HepG2 (cell line): ENCODE measurements around the gene ACTN2. TPM values are rescaled to one million over a fixed set of nuclear protein-coding genes. Genes with fewer than 3 reads are reported as not detected.

Source experiments
- ATAC-seq: fragments of 200-7000 bp; cut with Tn5 transposase; 3 replicates; pipeline ENCODE4 v1.9.1; 2020; ENCODE audit warnings: mild to moderate bottlenecking, moderate library complexity
- BruUV-seq: library from RNA; stranded (reverse); fragments of 400-500 nt; replicated peaks from 2 replicates; lab custom pipeline; 2021; lab: Mats Ljungman, UMichigan
- CTCF ChIA-PET: fragments of 300-600 bp; formaldehyde crosslinking; extraction: SDS; loops from one replicate; lab custom pipeline; 2021; ENCODE audit warnings: low total read pairs, inconsistent platforms, low intra/inter-chr PET ratio; lab: Yijun Ruan, JAX
- POLR2A ChIA-PET: fragments of 350-600 bp; sonication (Branson Sonifier 250); formaldehyde crosslinking; loops from one replicate; lab custom pipeline; 2020; ENCODE audit warnings: antibody characterized with exemption, inconsistent platforms; lab: Yijun Ruan, JAX
- DNase-seq: peaks from one replicate; pipeline ENCODE4 v3.0.0-alpha.2; 2015; ENCODE audit warnings: low spot score
- FAIRE-seq: peaks from 3 replicates; lab custom pipeline; 2011; peaks lifted over from hg19 to GRCh38; lab: Jason Lieb, UNC
- H2AFZ ChIP-seq: one replicate; pipeline ENCODE4 v1.6.1; 2011; ENCODE audit warnings: low read length, inconsistent platforms
- H3K27ac ChIP-seq: fragments of 300-600 bp; 3 replicates; pipeline ENCODE4 v1.8.0; 2011; ENCODE audit warnings: mixed run types, mild to moderate bottlenecking, mixed read lengths, low read length, inconsistent platforms; ENCODE audit not compliant: insufficient read depth; ENCODE audit errors: extremely low read length
- H3K27me3 ChIP-seq, 2 experiments: fragments of 200-600 bp in 1 of 2; 2 replicates in 1 of 2; 3 replicates in 1 of 2; pipeline versions ENCODE4 v1.6.0 to v1.8.0; 2011; ENCODE audit warnings: low read length in 2 of 2, mild to moderate bottlenecking in 2 of 2, moderate library complexity in 2 of 2, inconsistent platforms in 1 of 2; ENCODE audit not compliant: insufficient read depth in 2 of 2, control insufficient read depth in 1 of 2
- H3K36me3 ChIP-seq, 2 experiments: fragments of 200-600 bp in 1 of 2; replicated peaks in 1 of 2; 2 replicates in 1 of 2; 3 replicates in 1 of 2; pipeline versions ENCODE4 v1.5.1 to v1.8.0; 2011; ENCODE audit warnings: low read length in 2 of 2, inconsistent platforms in 1 of 2; ENCODE audit not compliant: insufficient read depth in 2 of 2, control insufficient read depth in 1 of 2
- H3K4me1 ChIP-seq: 2 replicates; pipeline ENCODE4 v1.5.1; 2012; ENCODE audit warnings: low read length, inconsistent platforms; ENCODE audit not compliant: insufficient read depth
- H3K4me2 ChIP-seq: 2 replicates; pipeline ENCODE4 v1.6.0; 2011; ENCODE audit warnings: low read depth, low read length, inconsistent platforms
- H3K4me3 ChIP-seq, 3 experiments: fragments of 200-600 bp in 1 of 3; sonication (generic), shearing (Covaris generic) in 1 of 3; replicated peaks in 1 of 3; 2 replicates each; pipeline ENCODE4 v1.5.1; 2011 to 2016; ENCODE audit warnings: low read length in 3 of 3, inconsistent platforms in 2 of 3, low read depth in 2 of 3, mild to moderate bottlenecking in 2 of 3, control low read depth in 1 of 3, mixed read lengths in 1 of 3; ENCODE audit not compliant: insufficient read depth in 1 of 3
- H3K79me2 ChIP-seq: one replicate; pipeline ENCODE4 v1.6.1; 2011; ENCODE audit warnings: low read length, inconsistent platforms; ENCODE audit not compliant: insufficient read depth
- H3K9ac ChIP-seq: 2 replicates; pipeline ENCODE4 v1.6.0; 2011; ENCODE audit warnings: mild to moderate bottlenecking, low read depth, low read length, inconsistent platforms; ENCODE audit not compliant: insufficient read depth
- H3K9me3 ChIP-seq: 2 replicates; pipeline ENCODE4 v1.5.1; 2012; ENCODE audit warnings: mild to moderate bottlenecking, low read length
- H4K20me1 ChIP-seq: 2 replicates; pipeline ENCODE4 v1.6.0; 2011; ENCODE audit warnings: inconsistent platforms, mild to moderate bottlenecking, low read length, moderate library complexity; ENCODE audit not compliant: insufficient read depth
- ATF7-NPFF ChIP-seq: sonication (generic); formaldehyde crosslinking; IDR thresholded peaks from 2 replicates; pipeline ENCODE4 v1.8.1; 2023; ENCODE audit warnings: mild to moderate bottlenecking, low read depth, missing genetic modification reagents, moderate library complexity
- FOXA3 ChIP-seq: IDR thresholded peaks from 2 replicates; pipeline ENCODE4 v1.6.1; 2016; ENCODE audit warnings: missing genetic modification reagents, missing compliant biosample characterization
- GATA4 ChIP-seq: sonication (generic); IDR thresholded peaks from 2 replicates; pipeline ENCODE4 v1.6.1; 2016; ENCODE audit warnings: antibody characterized with exemption, low read depth, borderline replicate concordance
- KLF15 ChIP-seq: sonication (generic); formaldehyde crosslinking; IDR thresholded peaks from 2 replicates; pipeline ENCODE4 v1.8.1; 2023; ENCODE audit warnings: borderline replicate concordance, mild to moderate bottlenecking, inconsistent platforms, missing genetic modification reagents, mixed read lengths
- MED1 ChIP-seq: sonication (generic); formaldehyde crosslinking; IDR thresholded peaks from 2 replicates; pipeline ENCODE4 v1.4.0; 2020; ENCODE audit warnings: missing genetic modification reagents
- MED13 ChIP-seq: sonication (generic); formaldehyde crosslinking; IDR thresholded peaks from 2 replicates; pipeline ENCODE4 v1.5.0; 2020; ENCODE audit warnings: missing genetic modification reagents
- RARG ChIP-seq: sonication (generic); formaldehyde crosslinking; IDR thresholded peaks from 2 replicates; pipeline ENCODE4 v1.4.0; 2020; ENCODE audit warnings: low read depth, mild to moderate bottlenecking, missing genetic modification reagents
- SIX1 ChIP-seq: sonication (generic); formaldehyde crosslinking; IDR thresholded peaks from 2 replicates; pipeline ENCODE4 v1.4.0; 2020; ENCODE audit warnings: missing genetic modification reagents, borderline replicate concordance
- SKI ChIP-seq: fragments of 450-650 bp; IDR thresholded peaks from one replicate; pipeline ENCODE4 v1.6.1; 2018; ENCODE audit warnings: mild to moderate bottlenecking; ENCODE audit not compliant: partially characterized antibody
- SMC3 ChIP-seq: IDR thresholded peaks from 2 replicates; pipeline ENCODE4 v1.6.1; 2011; ENCODE audit warnings: low read length, improper control_type of control experiment
- SP140L ChIP-seq: sonication (generic); formaldehyde crosslinking; IDR thresholded peaks from 2 replicates; pipeline ENCODE4 v1.4.0; 2020; ENCODE audit warnings: missing genetic modification reagents, borderline replicate concordance
- TGIF2 ChIP-seq: IDR thresholded peaks from 2 replicates; pipeline ENCODE4 v1.6.1; 2016; ENCODE audit warnings: control low read depth, missing compliant biosample characterization
- ZFP41 ChIP-seq: sonication (generic); formaldehyde crosslinking; IDR thresholded peaks from 2 replicates; pipeline ENCODE4 v1.4.0; 2020; ENCODE audit warnings: mild to moderate bottlenecking, missing genetic modification reagents, borderline replicate concordance
- ZNF382 ChIP-seq: sonication (generic); formaldehyde crosslinking; IDR thresholded peaks from 2 replicates; pipeline ENCODE4 v1.5.0; 2020; ENCODE audit warnings: missing genetic modification reagents, mild to moderate bottlenecking, borderline replicate concordance
- ZNF83 ChIP-seq: sonication (generic); formaldehyde crosslinking; IDR thresholded peaks from 2 replicates; pipeline ENCODE4 v1.4.0; 2020; ENCODE audit warnings: missing genetic modification reagents, mild to moderate bottlenecking, borderline replicate concordance
- WGBS: methylation state at CpG from one replicate; pipeline ENCODE4 v1.1.6; 2017; ENCODE audit warnings: low lambda C conversion rate; 5-methylcytosine and 5-hydroxymethylcytosine counted together
- in situ Hi-C: cut with HindIII; loops from 2 replicates; pipeline ENCODE4 v1.10.0; 2017; ENCODE audit warnings: low pct_unique_long_range_greater_than_20kb; ENCODE audit not compliant: extremely low pct_ligation_motif_present
- intact Hi-C: fragments of 100-400 bp; cut with micrococcal nuclease; formaldehyde crosslinking; loops from one replicate; pipeline ENCODE4 v1.10.0; 2022; ENCODE audit not compliant: unreplicated experiment
- polyA plus RNA-seq, 8 experiments: library from polyadenylated mRNA; depleted of rRNA in 3 of 8; stranded (reverse) in 7 of 8; unstranded in 1 of 8; fragments of >200 nt; fragmentation: Illumina TruSeq in 4 of 8; extraction: Trizol in 4 of 8; gene quantifications; 2 replicates each; pipeline versions ENCODE4 v1.2.1 to v1.2.3, GENCODE V29; 2011 to 2016; ENCODE audit warnings: low read depth in 4 of 8, missing spikeins in 1 of 8, mixed read lengths in 1 of 8; ENCODE audit not compliant: insufficient read depth in 1 of 8
- total RNA-seq, 5 experiments: library from RNA; depleted of rRNA; stranded (reverse); fragments of >200 nt; fragmentation: Illumina TruSeq; extraction: Trizol; gene quantifications; 2 replicates each; pipeline ENCODE4 v1.2.3, GENCODE V29; 2016; ENCODE audit warnings: low read depth in 1 of 5
- TF ChIP-seq, protein P1 (sequence below): sonication (generic); formaldehyde crosslinking; IDR thresholded peaks from 2 replicates; pipeline ENCODE4 v1.8.1; 2023; ENCODE audit warnings: mild to moderate bottlenecking, moderate library complexity, missing genetic modification reagents

Gene ACTN2
- total and polyA plus RNA-seq, 2 of the 13 experiments (the other 11 are each of a cell fraction or from before 2014, with no cell fraction given) = 0.04 to 0.13 TPM

DNA sequence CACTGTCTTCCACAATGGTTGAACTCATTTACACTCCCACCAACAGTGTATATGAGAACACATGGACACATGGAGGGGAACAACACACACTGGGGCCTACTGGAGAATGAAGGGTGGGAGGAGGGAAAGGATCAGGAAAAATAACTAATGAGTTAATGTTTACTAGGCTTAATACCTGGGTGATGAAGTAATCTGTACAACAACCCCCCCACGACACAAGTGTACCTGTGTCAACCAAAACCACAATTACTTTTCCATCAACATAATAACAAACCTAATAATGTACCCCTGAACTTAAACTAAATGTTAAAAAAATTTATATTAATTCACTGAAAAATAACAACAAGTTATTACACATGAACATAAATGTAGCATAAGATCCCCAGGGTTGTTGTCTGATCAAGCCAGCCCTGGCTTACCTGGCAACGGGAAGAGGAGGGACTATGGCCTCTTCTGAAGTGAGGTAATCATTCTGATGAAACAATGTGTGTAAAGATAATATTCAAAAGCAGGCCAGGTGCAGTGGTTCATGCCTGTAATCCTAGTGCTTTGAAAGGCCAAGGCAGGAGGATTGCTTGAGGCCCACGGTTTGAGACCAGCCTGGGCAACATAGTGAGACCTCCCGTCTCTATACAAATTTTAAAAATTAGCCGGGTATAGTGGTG, 41.2 kb upstream of the ACTN2 start:
- FAIRE-seq = no peak
- Histone ChIP-seq H3K9me3 (no peaks in the 10 kb centered on the region), H3K4me3 (no peak overlapping the region), H3K79me2 (no peaks in the 10 kb centered on the region), H3K9ac (no peak overlapping the region), H4K20me1 (no peaks in the 10 kb centered on the region), H3K27me3 (no peaks in the 10 kb centered on the region), H3K4me2 (no peak overlapping the region), H3K4me1 (no peaks in the 10 kb centered on the region), H3K36me3 (no peaks in the 10 kb centered on the region), H3K27ac (no peak overlapping the region), H2AFZ (no peak overlapping the region)
- intact Hi-C loops (no loop called here), in situ Hi-C loops (no loop called here)
- TF ChIP-seq SKI = no peak
- TF ChIP-seq ZFP41 = no peak
- 8% methylated on average over 5 of the region's 5 CpGs for WGBS
- ATAC-seq = no peak
- POLR2A ChIA-PET = no interaction called here
- no TSS peak for BruUV-seq
- CTCF ChIA-PET = no interaction called here
- DNase-seq = no peak

DNA sequence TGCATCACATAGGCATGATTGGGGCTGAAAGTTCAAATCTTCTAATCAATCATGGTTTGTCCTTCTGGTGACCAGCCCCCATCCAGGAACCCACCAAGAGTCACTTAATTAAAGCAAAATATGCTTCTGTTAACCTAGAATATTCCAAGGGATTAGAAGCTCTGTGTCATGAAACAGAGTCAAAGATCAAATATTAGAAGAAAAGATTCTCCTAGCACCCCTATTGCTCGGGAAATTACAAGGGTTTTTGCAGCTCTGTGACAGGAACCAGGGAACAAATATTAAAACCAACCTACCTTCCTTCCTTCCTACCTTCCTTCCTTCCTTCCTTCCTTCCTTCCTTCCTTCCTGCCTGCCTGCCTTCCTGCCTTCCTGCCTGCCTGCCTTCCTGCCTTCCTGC, 31.8 kb upstream of the ACTN2 start:
- H3K4me1 ChIP-seq = no peaks in the 10 kb centered on the region
- DNase-seq (no peak), FAIRE-seq (no peak)
- TF ChIP-seq, protein P1, sequence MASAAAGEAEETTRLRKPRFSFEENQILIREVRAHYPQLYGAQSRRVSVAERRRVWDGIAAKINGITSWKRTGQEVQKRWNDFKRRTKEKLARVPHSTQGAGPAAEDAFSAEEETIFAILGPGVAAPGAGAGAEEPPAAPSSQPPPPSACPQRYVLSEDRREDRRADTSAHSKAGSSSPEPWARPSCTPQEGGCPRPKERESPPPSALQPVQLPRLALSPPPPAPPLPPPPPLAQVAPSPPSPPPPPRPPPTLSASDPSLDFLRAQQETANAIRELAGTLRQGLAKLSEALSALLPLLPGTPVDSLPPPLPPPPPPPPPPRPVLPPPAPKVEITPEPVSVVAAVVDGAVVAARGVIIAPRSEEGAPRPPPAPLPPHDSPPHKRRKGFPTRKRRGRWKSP (CRISPR knock-in tag) = no peak
- TF ChIP-seq ATF7-NPFF (CRISPR knock-in tag) (no peak), SP140L (no peak), MED1 (no peak), ZNF83 (no peak), FOXA3 (CRISPR knock-in tag) (no peak), SIX1 (CRISPR knock-in tag) (no peak), GATA4 (no peak), RARG (CRISPR knock-in tag) (no peak), KLF15 (CRISPR knock-in tag) (no peak), SMC3 (no peak), ZNF382 (no peak), MED13 (no peak), TGIF2 (CRISPR knock-in tag) (no peak)
- TF ChIP-seq, all 625 proteins: peak for 0
- H3K79me2 ChIP-seq = no peaks in the 10 kb centered on the region
- H3K27me3 ChIP-seq = peaks cover 1 to 9% of the 10 kb centered on the region in 2 experiments; a peak in 3 of 5 replicates
- in situ Hi-C loops (no loop called here), intact Hi-C loops (no loop called here)
- H3K4me2 ChIP-seq = no peak overlapping the region
- no peaks in the 10 kb centered on the region for H4K20me1 ChIP-seq
- no TSS peak for BruUV-seq
- ChIA-PET POLR2A (no interaction called here), CTCF (no interaction called here)
- WGBS = 0% methylated on average over 1 of the region's 1 CpG
- no peak overlapping the region for H2AFZ ChIP-seq
- ATAC-seq = no peak
- H3K9ac ChIP-seq = no peak overlapping the region
- H3K27ac ChIP-seq = no peak overlapping the region
- no peaks in the 10 kb centered on the region for H3K9me3 ChIP-seq
- H3K4me3 ChIP-seq = no peak overlapping the region
- H3K36me3 ChIP-seq = no peaks in the 10 kb centered on the region
